ENCODE data around the gene JUNB.
"Not testable (repeated sequence)": the region's sequence is repeated elsewhere in the genome, so short reads cannot be mapped to it uniquely, and the experiment has no call there.

- TF ChIP-seq, protein P1, sequence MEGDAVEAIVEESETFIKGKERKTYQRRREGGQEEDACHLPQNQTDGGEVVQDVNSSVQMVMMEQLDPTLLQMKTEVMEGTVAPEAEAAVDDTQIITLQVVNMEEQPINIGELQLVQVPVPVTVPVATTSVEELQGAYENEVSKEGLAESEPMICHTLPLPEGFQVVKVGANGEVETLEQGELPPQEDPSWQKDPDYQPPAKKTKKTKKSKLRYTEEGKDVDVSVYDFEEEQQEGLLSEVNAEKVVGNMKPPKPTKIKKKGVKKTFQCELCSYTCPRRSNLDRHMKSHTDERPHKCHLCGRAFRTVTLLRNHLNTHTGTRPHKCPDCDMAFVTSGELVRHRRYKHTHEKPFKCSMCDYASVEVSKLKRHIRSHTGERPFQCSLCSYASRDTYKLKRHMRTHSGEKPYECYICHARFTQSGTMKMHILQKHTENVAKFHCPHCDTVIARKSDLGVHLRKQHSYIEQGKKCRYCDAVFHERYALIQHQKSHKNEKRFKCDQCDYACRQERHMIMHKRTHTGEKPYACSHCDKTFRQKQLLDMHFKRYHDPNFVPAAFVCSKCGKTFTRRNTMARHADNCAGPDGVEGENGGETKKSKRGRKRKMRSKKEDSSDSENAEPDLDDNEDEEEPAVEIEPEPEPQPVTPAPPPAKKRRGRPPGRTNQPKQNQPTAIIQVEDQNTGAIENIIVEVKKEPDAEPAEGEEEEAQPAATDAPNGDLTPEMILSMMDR (IDR thresholded peaks at IDR 0.05): not testable (repeated sequence)
- not testable (repeated sequence) for TF ChIP-seq ZNF263 (CRISPR knock-in tag; IDR thresholded peaks at IDR 0.05; ENCODE audit: low read depth); HMGA2 (CRISPR knock-in tag; IDR thresholded peaks at IDR 0.05); SMAD4 (CRISPR knock-in tag; IDR thresholded peaks at IDR 0.05); TCF7 (CRISPR knock-in tag; IDR thresholded peaks at IDR 0.05; ENCODE audit: low read depth); RELA (CRISPR knock-in tag; IDR thresholded peaks at IDR 0.05; ENCODE audit: borderline replicate concordance); USF2 (CRISPR knock-in tag; IDR thresholded peaks at IDR 0.05); MXD4 (CRISPR knock-in tag; IDR thresholded peaks at IDR 0.05; ENCODE audit: borderline replicate concordance); GRHL2 (CRISPR knock-in tag; IDR thresholded peaks at IDR 0.05; ENCODE audit: insufficient replicate concordance, severe bottlenecking)
- TF ChIP-seq, protein P2, sequence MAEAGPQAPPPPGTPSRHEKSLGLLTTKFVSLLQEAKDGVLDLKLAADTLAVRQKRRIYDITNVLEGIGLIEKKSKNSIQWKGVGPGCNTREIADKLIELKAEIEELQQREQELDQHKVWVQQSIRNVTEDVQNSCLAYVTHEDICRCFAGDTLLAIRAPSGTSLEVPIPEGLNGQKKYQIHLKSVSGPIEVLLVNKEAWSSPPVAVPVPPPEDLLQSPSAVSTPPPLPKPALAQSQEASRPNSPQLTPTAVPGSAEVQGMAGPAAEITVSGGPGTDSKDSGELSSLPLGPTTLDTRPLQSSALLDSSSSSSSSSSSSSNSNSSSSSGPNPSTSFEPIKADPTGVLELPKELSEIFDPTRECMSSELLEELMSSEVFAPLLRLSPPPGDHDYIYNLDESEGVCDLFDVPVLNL (CRISPR knock-in tag; IDR thresholded peaks at IDR 0.05; ENCODE audit: borderline replicate concordance, low read depth): not testable (repeated sequence)
Measured at GRCh38 chr19:12817188-12817587, 25.9 kb downstream of the JUNB start.

Measured in WTC11 (cell line).